Endothelial cell of umbilical vein (primary cell): ENCODE measurements around the gene CD93. TPM values are rescaled to one million over a fixed set of nuclear protein-coding genes. Genes with fewer than 3 reads are reported as not detected.

ENCODE experiments used
- BruUV-seq: library from RNA; stranded (reverse); fragments of 400-500 nt; replicated peaks from 2 replicates; lab custom pipeline; 2021; lab: Mats Ljungman, UMichigan
- CTCF ChIA-PET: fragments of 300-600, 350-600 bp; sonication (Branson Sonifier 250); formaldehyde crosslinking; loops from one replicate; lab custom pipeline; 2021; ENCODE audit warnings: antibody characterized with exemption, inconsistent platforms; lab: Charles Lee
- POLR2A ChIA-PET: fragments of 300-600, 350-600 bp; sonication (Branson Sonifier 250); formaldehyde crosslinking; loops from one replicate; lab custom pipeline; 2021; ENCODE audit warnings: antibody characterized with exemption, inconsistent platforms; lab: Charles Lee
- DNase-seq: peaks from one replicate; pipeline ENCODE4 v3.0.0-alpha.2; 2011; ENCODE audit warnings: low read depth, low spot score
- FAIRE-seq: peaks from 2 replicates; lab custom pipeline; 2011; peaks lifted over from hg19 to GRCh38; lab: Jason Lieb, UNC
- H2AFZ ChIP-seq: 2 replicates; pipeline ENCODE4 v1.6.0; 2012; ENCODE audit warnings: low read depth, low read length, control low read depth, inconsistent platforms
- H3K27ac ChIP-seq: 2 replicates; pipeline ENCODE4 v1.5.1; 2011; ENCODE audit warnings: low read depth, mild to moderate bottlenecking, control low read depth, low read length, moderate library complexity; ENCODE audit not compliant: insufficient read depth
- H3K27me3 ChIP-seq, 2 experiments: 2 replicates each; pipeline versions ENCODE4 v1.6.0 to v1.6.1; 2011; ENCODE audit warnings: low read length in 2 of 2, mixed read lengths in 1 of 2; ENCODE audit not compliant: control insufficient read depth in 2 of 2, insufficient read depth in 2 of 2
- H3K36me3 ChIP-seq, 2 experiments: 2 replicates in 1 of 2; 3 replicates in 1 of 2; pipeline ENCODE4 v1.5.1; 2011; ENCODE audit warnings: low read length in 2 of 2, mild to moderate bottlenecking in 1 of 2, moderate library complexity in 1 of 2; ENCODE audit not compliant: control insufficient read depth in 2 of 2, insufficient read depth in 2 of 2; ENCODE audit errors: extremely low read depth in 1 of 2
- H3K4me1 ChIP-seq: 3 replicates; pipeline ENCODE4 v1.5.1; 2011; ENCODE audit warnings: mild to moderate bottlenecking, low read length; ENCODE audit not compliant: control insufficient read depth, insufficient read depth; ENCODE audit errors: extremely low read depth
- H3K4me2 ChIP-seq: 2 replicates; pipeline ENCODE4 v1.6.1; 2011; ENCODE audit warnings: low read length, control low read depth, mixed read lengths; ENCODE audit not compliant: insufficient read depth
- H3K4me3 ChIP-seq, 3 experiments: fragments of 200-600 bp in 1 of 3; sonication (generic), shearing (Covaris generic) in 1 of 3; replicated peaks in 1 of 3; 2 replicates each; pipeline ENCODE4 v1.5.1; 2011 to 2016; ENCODE audit warnings: control low read depth in 3 of 3, low read length in 3 of 3, mild to moderate bottlenecking in 2 of 3, inconsistent platforms in 1 of 3, low read depth in 1 of 3, moderate library complexity in 1 of 3; ENCODE audit not compliant: insufficient read depth in 1 of 3
- H3K79me2 ChIP-seq: 2 replicates; pipeline ENCODE4 v1.6.0; 2012; ENCODE audit warnings: low read length, inconsistent platforms; ENCODE audit not compliant: control insufficient read depth, insufficient read depth
- H3K9ac ChIP-seq: replicated peaks from 2 replicates; pipeline ENCODE3; 2011; ENCODE audit warnings: low read length, control low read depth; ENCODE audit not compliant: insufficient read depth; ENCODE audit errors: extremely low read depth
- H3K9me1 ChIP-seq: replicated peaks from 3 replicates; pipeline ENCODE4 v1.6.0; 2011; ENCODE audit warnings: mild to moderate bottlenecking, low read length; ENCODE audit not compliant: control insufficient read depth, insufficient read depth; ENCODE audit errors: extremely low read depth
- H3K9me3 ChIP-seq: replicated peaks from 2 replicates; pipeline ENCODE4 v1.5.1; 2012; ENCODE audit warnings: low read length, inconsistent platforms; ENCODE audit not compliant: control insufficient read depth, insufficient read depth
- H4K20me1 ChIP-seq: replicated peaks from 2 replicates; pipeline ENCODE3; 2011; ENCODE audit warnings: mild to moderate bottlenecking, low read length; ENCODE audit not compliant: control insufficient read depth, insufficient read depth; ENCODE audit errors: extremely low read depth
- EZH2 ChIP-seq: IDR thresholded peaks from 2 replicates; pipeline ENCODE4 v1.6.1; 2012; ENCODE audit warnings: borderline replicate concordance, low read depth, mild to moderate bottlenecking, moderate library complexity, low read length, inconsistent platforms; ENCODE audit not compliant: severe bottlenecking
- FOS ChIP-seq: IDR thresholded peaks from 2 replicates; pipeline ENCODE4 v1.6.1; 2011; ENCODE audit warnings: mild to moderate bottlenecking, low read length, moderate library complexity, borderline replicate concordance; ENCODE audit not compliant: insufficient read depth
- GATA2 ChIP-seq: IDR thresholded peaks from 2 replicates; pipeline ENCODE4 v1.7.0; 2011; ENCODE audit warnings: low read depth, mild to moderate bottlenecking, moderate library complexity, mixed read lengths, low read length; ENCODE audit not compliant: insufficient read length, insufficient read depth
- JUN ChIP-seq: IDR thresholded peaks from 2 replicates; pipeline ENCODE4 v1.6.1; 2011; ENCODE audit warnings: borderline replicate concordance, low read depth; ENCODE audit not compliant: insufficient read length, insufficient read depth
- MAX ChIP-seq: IDR thresholded peaks from 2 replicates; pipeline ENCODE4 v1.6.1; 2011; ENCODE audit not compliant: insufficient read depth, insufficient read length
- MYC ChIP-seq: IDR thresholded peaks from one replicate; pipeline ENCODE4 v1.6.1; 2011; ENCODE audit warnings: mild to moderate bottlenecking, low read depth, low read length
- POLR2A ChIP-seq: IDR thresholded peaks from 2 replicates; pipeline ENCODE4 v1.6.1; 2012; ENCODE audit warnings: low read depth, mild to moderate bottlenecking, control low read depth, low read length
- POLR2AphosphoS5 ChIP-seq: IDR thresholded peaks from 2 replicates; pipeline ENCODE4 v1.6.1; 2012; ENCODE audit warnings: low read depth, mild to moderate bottlenecking, control low read depth, low read length, moderate library complexity; ENCODE audit not compliant: insufficient read depth
- dilution Hi-C: fragments of 300-500 bp; cut with MboI; formaldehyde crosslinking; loops from one replicate; pipeline ENCODE4 v1.15.0; 2019; ENCODE audit warnings: low sequenced_read_pairs; ENCODE audit not compliant: extremely low pct_ligation_motif_present
- intact Hi-C: fragments of 100-400 bp; cut with micrococcal nuclease; formaldehyde crosslinking; loops from one replicate; pipeline ENCODE4 v1.10.0; 2022
- polyA plus RNA-seq, 4 experiments: library from polyadenylated mRNA; depleted of rRNA in 3 of 4; stranded (reverse) in 3 of 4; unstranded in 1 of 4; fragments of >200 nt; gene quantifications; 2 replicates each; pipeline versions ENCODE4 v1.2.1 to v1.2.3, GENCODE V29; 2011 to 2012; ENCODE audit warnings: missing spikeins in 1 of 4
- total RNA-seq: library from RNA; stranded (reverse); gene quantifications from 2 replicates; pipeline ENCODE4 v1.2.3, GENCODE V29; 2021
- TF ChIP-seq, protein P1 (sequence below), 2 donors: IDR thresholded peaks; 1 replicate in 1 of 2; 2 replicates in 1 of 2; pipeline ENCODE4 v1.5.1; 2011; ENCODE audit warnings: low read length in 2 of 2, mild to moderate bottlenecking in 2 of 2, moderate library complexity in 2 of 2, control low read depth in 1 of 2, inconsistent platforms in 1 of 2, low read depth in 1 of 2; ENCODE audit not compliant: insufficient read depth in 1 of 2; ENCODE audit errors: extremely low read depth in 1 of 2

CD93 gene
- total and polyA plus RNA-seq, 2 donors (not counting 3 experiments of a cell fraction or from before 2014, with no cell fraction given): 180 to 413 TPM

DNA sequence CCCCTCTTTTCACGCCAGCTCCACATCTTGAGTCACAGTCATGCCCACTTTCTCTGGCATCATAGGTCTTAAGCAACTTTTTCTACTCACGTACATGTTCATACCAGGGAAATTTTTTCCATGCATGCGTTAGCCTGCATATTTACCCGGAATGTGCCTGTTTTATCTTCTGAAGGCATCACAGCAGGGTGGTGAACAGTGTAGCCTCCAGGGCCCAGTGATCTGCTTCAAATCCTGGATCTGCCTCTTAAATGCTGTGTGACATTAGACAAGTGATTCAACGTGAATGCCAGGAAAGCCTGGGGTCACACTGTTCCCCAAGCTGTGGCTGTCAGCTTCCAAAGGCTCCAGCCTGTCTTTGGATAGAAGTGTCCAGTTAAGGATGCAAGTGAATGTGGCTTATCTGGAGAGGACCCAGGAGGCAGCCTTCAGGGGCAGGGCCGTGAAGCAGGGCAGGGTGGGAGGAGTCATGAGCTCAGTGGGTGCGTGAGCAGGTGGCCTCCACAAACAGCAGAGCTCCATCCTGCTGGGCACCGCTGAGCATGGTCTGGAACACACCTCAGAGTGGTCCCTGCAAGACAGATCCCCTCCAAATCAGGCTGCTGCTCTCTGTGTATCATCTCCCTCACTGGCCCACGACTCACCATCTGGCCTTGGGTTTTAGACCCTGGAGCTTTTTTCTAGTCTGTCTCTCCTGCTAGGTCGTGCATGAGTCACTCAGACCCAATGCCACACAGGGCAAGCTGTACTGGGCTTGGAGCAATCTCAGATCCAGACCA lies 30.4 kb upstream of the CD93 start:
- peak; percentile 66 for FAIRE-seq
- no peak overlapping the region for H3K4me2 ChIP-seq
- TF ChIP-seq POLR2A (no peak), FOS (peak; percentile 76)
- H3K9me1 ChIP-seq: no peaks in the 10 kb centered on the region
- intact Hi-C loops (no loop called here), dilution Hi-C loops (no loop called here)
- DNase-seq: no peak
- H2AFZ ChIP-seq: no peak overlapping the region
- H3K9me3 ChIP-seq: no peaks in the 10 kb centered on the region
- no peak overlapping the region for H3K4me3 ChIP-seq
- CTCF ChIA-PET: interaction anchor here (1.0 to 1.8 kb wide), 10 partner anchors 9 to 224 kb away, joined by 3 to 10 read pairs (median 4); no protein-coding TSS in a partner anchor
- H3K36me3 ChIP-seq: no peaks in the 10 kb centered on the region
- no peaks in the 10 kb centered on the region for H3K27me3 ChIP-seq
- BruUV-seq: no TSS peak
- peaks cover 8% of the 10 kb centered on the region for H3K4me1 ChIP-seq
- POLR2A ChIA-PET: no interaction called here
- no peaks in the 10 kb centered on the region for H4K20me1 ChIP-seq
- H3K79me2 ChIP-seq: no peaks in the 10 kb centered on the region
- no peak overlapping the region for H3K9ac ChIP-seq
- H3K27ac ChIP-seq: no peak overlapping the region

DNA sequence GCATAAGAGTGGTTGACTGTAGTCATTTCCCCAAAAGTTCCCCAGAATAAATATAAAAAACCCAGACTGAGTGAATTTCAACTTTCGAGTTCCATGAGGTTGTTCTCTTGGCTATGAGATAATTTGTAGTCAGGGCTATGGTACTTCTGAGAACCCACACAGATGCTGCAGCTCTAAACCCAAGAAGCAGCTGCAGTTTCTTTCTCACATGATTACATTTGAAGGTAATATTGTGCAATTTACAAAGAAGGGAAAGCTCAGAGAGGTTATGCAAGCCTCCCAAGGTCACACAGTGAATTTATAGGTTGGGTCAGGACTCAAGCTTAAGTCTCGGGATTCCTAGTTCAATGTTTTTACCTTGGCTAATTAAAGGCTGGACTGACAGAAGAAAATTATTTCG lies 29.7 kb upstream of the CD93 start:
- POLR2A ChIA-PET: no interaction called here
- Histone ChIP-seq H3K9me1 (no peaks in the 10 kb centered on the region), H3K4me2 (no peak overlapping the region), H2AFZ (no peak overlapping the region), H3K9me3 (no peaks in the 10 kb centered on the region), H3K9ac (no peak overlapping the region), H3K4me3 (no peak overlapping the region), H3K36me3 (no peaks in the 10 kb centered on the region), H3K79me2 (no peaks in the 10 kb centered on the region), H3K4me1 (peaks cover 8% of the 10 kb centered on the region), H3K27me3 (no peaks in the 10 kb centered on the region), H4K20me1 (no peaks in the 10 kb centered on the region), H3K27ac (no peak overlapping the region)
- intact Hi-C loops (no loop called here), dilution Hi-C loops (no loop called here)
- TF ChIP-seq GATA2: no peak
- no peak for TF ChIP-seq EZH2
- no peak for TF ChIP-seq FOS
- TF ChIP-seq POLR2A: no peak
- TF ChIP-seq MYC: no peak
- no peak for TF ChIP-seq POLR2AphosphoS5
- TF ChIP-seq, protein P1, sequence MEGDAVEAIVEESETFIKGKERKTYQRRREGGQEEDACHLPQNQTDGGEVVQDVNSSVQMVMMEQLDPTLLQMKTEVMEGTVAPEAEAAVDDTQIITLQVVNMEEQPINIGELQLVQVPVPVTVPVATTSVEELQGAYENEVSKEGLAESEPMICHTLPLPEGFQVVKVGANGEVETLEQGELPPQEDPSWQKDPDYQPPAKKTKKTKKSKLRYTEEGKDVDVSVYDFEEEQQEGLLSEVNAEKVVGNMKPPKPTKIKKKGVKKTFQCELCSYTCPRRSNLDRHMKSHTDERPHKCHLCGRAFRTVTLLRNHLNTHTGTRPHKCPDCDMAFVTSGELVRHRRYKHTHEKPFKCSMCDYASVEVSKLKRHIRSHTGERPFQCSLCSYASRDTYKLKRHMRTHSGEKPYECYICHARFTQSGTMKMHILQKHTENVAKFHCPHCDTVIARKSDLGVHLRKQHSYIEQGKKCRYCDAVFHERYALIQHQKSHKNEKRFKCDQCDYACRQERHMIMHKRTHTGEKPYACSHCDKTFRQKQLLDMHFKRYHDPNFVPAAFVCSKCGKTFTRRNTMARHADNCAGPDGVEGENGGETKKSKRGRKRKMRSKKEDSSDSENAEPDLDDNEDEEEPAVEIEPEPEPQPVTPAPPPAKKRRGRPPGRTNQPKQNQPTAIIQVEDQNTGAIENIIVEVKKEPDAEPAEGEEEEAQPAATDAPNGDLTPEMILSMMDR (IDR thresholded peaks at IDR 0.05; ENCODE audit: extremely low read depth in 1 of 2, insufficient read depth in 1 of 2, low read depth in 1 of 2, low read length in 2 of 2): no peak
- TF ChIP-seq JUN: no peak
- no peak for TF ChIP-seq MAX
- CTCF ChIA-PET: interaction anchor here (0.7 to 1.8 kb wide), 7 partner anchors 10 to 225 kb away, joined by 3 to 10 read pairs (median 3); no protein-coding TSS in a partner anchor
- FAIRE-seq: no peak
- no peak for DNase-seq
- no TSS peak for BruUV-seq
